HG02943 (cell line): ENCODE results near the gene PINLYP.

Experiments used
- ATAC-seq: cut with Tn5 transposase; IDR thresholded peaks from one replicate; pipeline ENCODE4 v1.9.1; 2021; ENCODE audit warnings: mild to moderate bottlenecking, low read depth, moderate library complexity; ENCODE audit not compliant: unreplicated experiment

PINLYP gene

DNA sequence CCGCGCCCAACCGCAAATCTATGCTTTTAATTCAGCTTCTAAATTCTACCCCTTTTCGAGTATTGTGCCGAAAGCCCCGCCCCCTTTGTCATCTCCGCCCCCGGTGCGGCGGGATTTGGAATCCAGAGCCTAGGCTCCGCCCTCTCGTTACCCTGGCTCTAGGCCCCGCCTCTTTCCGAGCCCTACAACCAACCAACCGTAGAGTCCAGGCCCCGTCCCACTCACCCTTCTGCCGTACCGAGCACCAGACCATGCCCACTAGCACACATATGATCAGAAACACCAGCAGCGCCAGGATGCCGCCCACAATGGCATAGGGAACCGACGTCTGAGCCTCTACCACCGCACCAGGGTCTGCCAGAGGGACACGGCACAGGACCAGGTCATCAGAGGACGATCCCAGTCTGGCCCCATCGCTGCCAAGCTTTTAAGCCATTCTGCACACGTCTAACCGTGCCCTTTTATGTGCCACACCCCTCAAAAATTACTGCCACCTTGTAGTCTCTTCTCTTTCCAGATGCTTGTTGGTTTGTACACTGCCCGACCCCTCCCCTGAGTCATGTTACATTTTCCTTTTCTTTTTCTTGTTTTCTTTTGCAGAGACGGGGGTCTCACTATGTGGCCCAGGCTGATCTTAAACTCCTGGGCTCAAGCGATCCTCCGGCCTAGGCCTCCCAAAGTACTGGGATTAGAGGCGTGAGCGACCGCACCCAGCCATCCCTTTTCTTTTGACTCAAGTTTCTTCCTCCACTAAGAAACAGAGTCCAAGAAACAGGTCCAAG lies 48.5 kb downstream of the PINLYP start:
- ATAC-seq, result no peak

DNA sequence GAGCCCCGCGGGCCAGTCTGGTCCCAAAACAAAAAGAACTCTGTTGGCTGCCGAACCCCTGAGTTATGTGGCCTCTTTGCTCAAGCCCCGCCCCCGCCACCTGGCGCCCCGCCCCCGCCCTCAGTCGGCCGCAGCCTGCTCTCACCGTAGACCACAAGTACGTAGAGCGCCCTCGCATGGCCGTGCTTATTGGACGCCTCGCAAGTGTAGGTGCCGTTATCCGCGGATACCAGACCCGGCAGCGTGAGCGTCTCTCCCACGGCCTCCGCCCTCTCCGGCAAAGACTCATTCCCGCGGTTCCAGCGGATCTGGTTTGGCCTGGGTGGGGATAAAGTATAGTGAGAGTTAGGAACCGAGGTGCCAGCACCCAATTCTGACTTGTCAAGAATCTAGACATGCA lies 49.3 kb downstream of the PINLYP start:
- ATAC-seq, result no peak

DNA sequence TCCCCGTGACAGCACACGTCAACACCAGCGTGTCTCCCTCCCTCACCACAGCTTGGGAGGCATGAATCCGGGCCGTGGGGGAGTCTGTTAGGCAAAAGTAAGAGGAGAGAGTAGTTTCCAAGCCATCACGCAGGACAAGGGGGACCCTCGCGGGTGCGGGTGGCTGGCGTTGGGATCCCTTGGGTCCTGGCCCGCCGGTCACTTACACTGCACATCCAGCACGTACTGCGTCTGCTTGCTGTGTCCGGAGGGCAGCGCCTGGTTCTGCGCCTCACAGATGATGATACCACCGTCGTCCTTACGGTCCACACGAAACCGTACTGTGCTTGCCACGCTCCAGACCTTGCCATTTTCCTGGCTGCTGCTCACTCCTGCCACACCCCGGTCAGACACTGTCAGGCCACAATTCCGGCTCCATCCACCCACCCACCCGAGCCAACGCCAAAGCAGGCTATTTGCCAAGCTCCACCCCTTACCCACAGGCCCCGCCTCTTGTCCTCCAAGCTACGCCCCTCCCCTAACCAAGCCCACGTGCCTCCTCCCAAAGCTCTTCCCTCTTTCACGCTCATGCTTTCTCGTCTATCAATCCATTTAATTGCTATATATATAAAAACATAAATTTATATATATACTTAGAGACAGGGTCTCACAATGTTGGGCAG lies 50.4 kb downstream of the PINLYP start:
- no peak for ATAC-seq

- no peak for ATAC-seq
Observed at GRCh38 chr19:43626838-43627237, 51.2 kb downstream of the PINLYP start.

DNA sequence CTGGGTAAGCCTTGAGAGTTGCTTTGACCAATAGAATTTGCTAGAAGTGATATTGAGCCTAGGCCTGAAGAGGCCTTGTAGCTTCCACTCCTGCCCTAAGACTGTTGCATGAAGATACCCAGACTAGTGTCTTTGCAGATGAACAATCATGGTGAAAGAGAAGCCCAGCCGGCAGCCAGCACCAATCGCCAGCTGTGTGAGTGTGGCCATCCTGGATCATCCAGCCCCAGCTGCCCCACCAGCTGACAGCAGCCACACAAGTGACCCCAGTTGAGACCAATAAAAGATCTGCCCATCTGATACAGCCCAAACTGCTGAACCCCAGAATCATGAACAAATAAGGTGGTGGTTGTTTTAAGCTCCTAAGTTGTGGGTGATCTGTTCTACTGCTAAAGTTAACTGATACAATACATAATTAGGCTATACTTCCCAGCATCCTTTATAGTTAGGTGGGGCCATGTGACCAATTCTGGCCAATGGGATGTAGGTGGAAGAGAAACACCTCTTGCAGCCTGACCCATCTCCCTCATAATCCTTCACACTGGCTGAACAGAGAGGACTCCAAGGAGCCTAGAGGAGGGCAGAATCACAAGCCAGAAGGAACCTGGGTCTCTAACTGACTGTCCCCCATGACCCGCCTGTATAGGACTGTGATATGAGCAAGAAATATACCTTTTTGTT lies 53.2 kb downstream of the PINLYP start:
- ATAC-seq, result no peak

GRCh38 chr19:43631491-43631890 lies 55.9 kb downstream of the PINLYP start:
- no peak for ATAC-seq
